ENCODE data around the gene PCDHB4. TPM values are rescaled to one million over a fixed set of nuclear protein-coding genes. Genes with fewer than 3 reads are reported as not detected.
A peak's percentile ranks its signal among the peaks of the same experiment; 100 is the strongest.

Gene PCDHB4
- total and polyA plus RNA-seq, 2 of the 13 experiments (the other 11 are each of a cell fraction or from before 2014, with no cell fraction given) = 0.08 to 0.13 TPM

DNA sequence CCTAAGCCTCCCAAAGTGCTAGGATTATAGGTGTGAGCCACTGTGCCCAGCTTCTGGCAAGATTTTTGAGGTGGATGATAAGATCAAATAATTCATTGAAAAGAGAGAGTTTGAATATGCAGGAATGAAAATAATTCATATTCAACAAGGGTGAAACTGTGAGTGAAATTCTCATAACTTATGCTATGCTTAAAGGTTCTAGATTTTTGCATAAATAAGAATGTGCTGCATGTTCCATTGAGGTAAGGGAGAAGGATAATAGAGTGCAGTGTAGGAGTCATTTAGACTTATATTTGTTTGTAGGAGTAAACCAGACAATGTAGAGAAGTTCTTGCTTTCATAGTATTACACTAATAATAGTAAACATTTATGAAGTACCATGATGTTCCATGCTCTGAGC, 39.4 kb upstream of the PCDHB4 start (continued):
- TF ChIP-seq, protein P1, sequence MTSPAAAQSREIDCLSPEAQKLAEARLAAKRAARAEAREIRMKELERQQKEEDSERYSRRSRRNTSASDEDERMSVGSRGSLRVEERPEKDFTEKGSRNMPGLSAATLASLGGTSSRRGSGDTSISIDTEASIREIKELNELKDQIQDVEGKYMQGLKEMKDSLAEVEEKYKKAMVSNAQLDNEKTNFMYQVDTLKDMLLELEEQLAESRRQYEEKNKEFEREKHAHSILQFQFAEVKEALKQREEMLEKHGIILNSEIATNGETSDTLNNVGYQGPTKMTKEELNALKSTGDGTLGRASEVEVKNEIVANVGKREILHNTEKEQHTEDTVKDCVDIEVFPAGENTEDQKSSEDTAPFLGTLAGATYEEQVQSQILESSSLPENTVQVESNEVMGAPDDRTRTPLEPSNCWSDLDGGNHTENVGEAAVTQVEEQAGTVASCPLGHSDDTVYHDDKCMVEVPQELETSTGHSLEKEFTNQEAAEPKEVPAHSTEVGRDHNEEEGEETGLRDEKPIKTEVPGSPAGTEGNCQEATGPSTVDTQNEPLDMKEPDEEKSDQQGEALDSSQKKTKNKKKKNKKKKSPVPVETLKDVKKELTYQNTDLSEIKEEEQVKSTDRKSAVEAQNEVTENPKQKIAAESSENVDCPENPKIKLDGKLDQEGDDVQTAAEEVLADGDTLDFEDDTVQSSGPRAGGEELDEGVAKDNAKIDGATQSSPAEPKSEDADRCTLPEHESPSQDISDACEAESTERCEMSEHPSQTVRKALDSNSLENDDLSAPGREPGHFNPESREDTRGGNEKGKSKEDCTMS (CRISPR knock-in tag; conservative IDR thresholded peaks at IDR 0.05) = no peak
- TF ChIP-seq ARNT2 (CRISPR knock-in tag; IDR thresholded peaks at IDR 0.05; ENCODE audit: low read depth) (no peak), CC2D1A (CRISPR knock-in tag; IDR thresholded peaks at IDR 0.05) (no peak), GTF3A (CRISPR knock-in tag; conservative IDR thresholded peaks at IDR 0.05) (no peak), HDAC1 (CRISPR knock-in tag; IDR thresholded peaks at IDR 0.05) (no peak), ZNF34 (CRISPR knock-in tag; IDR thresholded peaks at IDR 0.05; ENCODE audit: borderline replicate concordance) (no peak)
- TF ChIP-seq, protein P2, sequence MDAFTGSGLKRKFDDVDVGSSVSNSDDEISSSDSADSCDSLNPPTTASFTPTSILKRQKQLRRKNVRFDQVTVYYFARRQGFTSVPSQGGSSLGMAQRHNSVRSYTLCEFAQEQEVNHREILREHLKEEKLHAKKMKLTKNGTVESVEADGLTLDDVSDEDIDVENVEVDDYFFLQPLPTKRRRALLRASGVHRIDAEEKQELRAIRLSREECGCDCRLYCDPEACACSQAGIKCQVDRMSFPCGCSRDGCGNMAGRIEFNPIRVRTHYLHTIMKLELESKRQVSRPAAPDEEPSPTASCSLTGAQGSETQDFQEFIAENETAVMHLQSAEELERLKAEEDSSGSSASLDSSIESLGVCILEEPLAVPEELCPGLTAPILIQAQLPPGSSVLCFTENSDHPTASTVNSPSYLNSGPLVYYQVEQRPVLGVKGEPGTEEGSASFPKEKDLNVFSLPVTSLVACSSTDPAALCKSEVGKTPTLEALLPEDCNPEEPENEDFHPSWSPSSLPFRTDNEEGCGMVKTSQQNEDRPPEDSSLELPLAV (CRISPR knock-in tag; conservative IDR thresholded peaks at IDR 0.05; ENCODE audit: low read depth) = no peak

DNA sequence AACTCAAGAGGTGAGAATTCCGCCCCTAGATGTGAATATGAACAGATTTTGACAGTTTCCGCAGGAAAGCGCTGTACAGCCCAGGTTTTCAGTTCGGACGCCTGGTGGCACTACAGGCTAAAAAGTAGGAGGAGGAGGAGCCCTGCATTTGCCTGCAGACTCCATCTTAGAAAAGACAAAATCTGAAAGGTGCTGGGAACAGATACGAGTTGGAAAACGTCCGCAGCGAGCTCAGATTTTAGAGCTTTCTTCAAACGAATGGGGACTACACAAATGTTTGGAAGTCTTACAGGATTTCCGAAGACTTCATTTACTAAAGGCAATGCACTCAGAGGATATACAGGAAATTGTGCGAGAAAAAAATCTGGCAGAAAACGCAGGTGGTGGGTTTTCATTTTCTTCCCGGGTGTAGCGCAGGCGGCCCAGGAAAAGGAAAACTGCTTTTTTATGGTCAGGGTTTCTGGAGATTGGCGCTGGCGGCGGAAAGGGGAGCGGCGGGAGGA, 37.1 kb upstream of the PCDHB4 start:
- peak; percentile 72 for DNase-seq (ENCODE audit: low spot score)
- Histone ChIP-seq H2AFZ (ENCODE audit: low read length) (peak overlapping the region; percentile 85), H3K4me3 (replicated peaks in 1 of 3; ENCODE audit: insufficient read depth in 1 of 3, low read depth in 2 of 3, low read length in 3 of 3) (peak overlapping the region; percentile 65 to 78 (median 66)), H3K4me2 (ENCODE audit: low read depth, low read length) (peak overlapping the region; percentile 71), H4K20me1 (ENCODE audit: insufficient read depth, low read length) (no peaks in the 10 kb centered on the region), H3K9ac (ENCODE audit: insufficient read depth, low read depth, low read length) (peak overlapping the region; percentile 62), H3K27ac (ENCODE audit: extremely low read length, insufficient read depth, low read length) (no peak overlapping the region), H3K79me2 (ENCODE audit: insufficient read depth, low read length) (no peaks in the 10 kb centered on the region), H3K27me3 (ENCODE audit: control insufficient read depth in 1 of 2, insufficient read depth in 2 of 2, low read length in 2 of 2) (peaks cover 0 to 7% of the 10 kb centered on the region in 2 experiments; a peak in 1 of 5 replicates), H3K9me3 (ENCODE audit: low read length) (no peaks in the 10 kb centered on the region), H3K36me3 (replicated peaks in 1 of 2; ENCODE audit: control insufficient read depth in 1 of 2, insufficient read depth in 2 of 2, low read length in 2 of 2) (no peaks in the 10 kb centered on the region), H3K4me1 (ENCODE audit: insufficient read depth, low read length) (peaks cover 12% of the 10 kb centered on the region)
- in situ Hi-C loops (cut with HindIII; ENCODE audit: extremely low pct_ligation_motif_present, low pct_unique_long_range_greater_than_20kb) = no loop called here
- POLR2A ChIA-PET = interaction anchor here (1.1 kb wide), 1 partner anchor 10 kb away, joined by 8 read pairs; the partner anchor contains the start of gene PCDHB2
- CTCF ChIA-PET (ENCODE audit: low intra/inter-chr PET ratio, low total read pairs) = interaction anchor here (1.2 to 1.9 kb wide), 2 partner anchors 102 to 480 kb away, joined by 3 to 6 read pairs; partner anchors contain the start of gene PCDHB9
- ATAC-seq = peak; percentile 100
- peak; percentile 63 for FAIRE-seq
- 3% methylated on average over 21 of the region's 21 CpGs for WGBS (ENCODE audit: low lambda C conversion rate)
- no TSS peak for BruUV-seq (replicated peaks)
- intact Hi-C loops (cut with micrococcal nuclease; ENCODE audit: unreplicated experiment) = loop anchor here (1.0 to 2.0 kb wide), 2 partner anchors 66 to 98 kb away; partner anchors contain the start of genes PCDHB16 and PCDHB6
- TF ChIP-seq THAP11 (CRISPR knock-in tag; IDR thresholded peaks at IDR 0.05) (peak; percentile 30; the same call in 1 of the 2 replicates), SMAD3 (CRISPR knock-in tag; IDR thresholded peaks at IDR 0.05) (0 out of 2 replicates have a peak, but pooled peaks have one; percentile 22), RAD21 (CRISPR knock-in tag; IDR thresholded peaks at IDR 0.05) (peak; percentile 52; the same call in 1 of the 2 replicates), NFIC (IDR thresholded peaks at IDR 0.05; ENCODE audit: low read length) (0 out of 2 replicates have a peak, but pooled peaks have one; percentile 24), ZKSCAN5 (CRISPR knock-in tag; IDR thresholded peaks at IDR 0.05) (no peak), ZNF501 (CRISPR knock-in tag; IDR thresholded peaks at IDR 0.05) (peak; percentile 17; the same call in 1 of the 2 replicates), ZNF598 (CRISPR knock-in tag; IDR thresholded peaks at IDR 0.05; ENCODE audit: borderline replicate concordance) (0 out of 2 replicates have a peak, but pooled peaks have one; percentile 12), GTF2F1 (IDR thresholded peaks at IDR 0.05; ENCODE audit: low read length) (no peak)
- TF ChIP-seq, protein P3, sequence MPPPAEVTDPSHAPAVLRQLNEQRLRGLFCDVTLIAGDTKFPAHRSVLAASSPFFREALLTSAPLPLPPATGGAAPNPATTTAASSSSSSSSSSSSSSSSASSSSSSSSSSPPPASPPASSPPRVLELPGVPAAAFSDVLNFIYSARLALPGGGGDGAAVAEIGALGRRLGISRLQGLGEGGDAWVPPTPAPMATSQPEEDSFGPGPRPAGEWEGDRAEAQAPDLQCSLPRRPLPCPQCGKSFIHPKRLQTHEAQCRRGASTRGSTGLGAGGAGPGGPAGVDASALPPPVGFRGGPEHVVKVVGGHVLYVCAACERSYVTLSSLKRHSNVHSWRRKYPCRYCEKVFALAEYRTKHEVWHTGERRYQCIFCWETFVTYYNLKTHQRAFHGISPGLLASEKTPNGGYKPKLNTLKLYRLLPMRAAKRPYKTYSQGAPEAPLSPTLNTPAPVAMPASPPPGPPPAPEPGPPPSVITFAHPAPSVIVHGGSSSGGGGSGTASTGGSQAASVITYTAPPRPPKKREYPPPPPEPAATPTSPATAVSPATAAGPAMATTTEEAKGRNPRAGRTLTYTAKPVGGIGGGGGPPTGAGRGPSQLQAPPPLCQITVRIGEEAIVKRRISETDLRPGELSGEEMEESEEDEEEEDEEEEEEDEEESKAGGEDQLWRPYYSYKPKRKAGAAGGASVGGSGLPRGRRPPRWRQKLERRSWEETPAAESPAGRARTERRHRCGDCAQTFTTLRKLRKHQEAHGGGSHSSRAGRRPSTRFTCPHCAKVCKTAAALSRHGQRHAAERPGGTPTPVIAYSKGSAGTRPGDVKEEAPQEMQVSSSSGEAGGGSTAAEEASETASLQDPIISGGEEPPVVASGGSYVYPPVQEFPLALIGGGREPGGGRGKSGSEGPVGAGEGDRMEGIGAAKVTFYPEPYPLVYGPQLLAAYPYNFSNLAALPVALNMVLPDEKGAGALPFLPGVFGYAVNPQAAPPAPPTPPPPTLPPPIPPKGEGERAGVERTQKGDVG (CRISPR knock-in tag; IDR thresholded peaks at IDR 0.05; ENCODE audit: borderline replicate concordance) = no peak
